Suprapubic skin (tissue), 4 donors: ENCODE data around the gene CCNB2. TPM values are rescaled to one million over a fixed set of nuclear protein-coding genes. Genes with fewer than 3 reads are reported as not detected.

Experiments used
- DNase-seq, 2 donors: peaks; one replicate each; pipeline ENCODE4 v3.0.0-alpha.2; 2019; ENCODE audit warnings: low spot score in 2 of 2
- H3K27ac ChIP-seq: fragments of 200-600 bp; sonication (generic); one replicate; pipeline ENCODE4 v1.5.1; 2019
- H3K27me3 ChIP-seq: fragments of 200-600 bp; sonication (generic); one replicate; pipeline ENCODE4 v1.5.1; 2019
- H3K36me3 ChIP-seq: fragments of 200-600 bp; sonication (generic); one replicate; pipeline ENCODE4 v1.5.1; 2019
- H3K4me1 ChIP-seq: fragments of 200-600 bp; sonication (generic); one replicate; pipeline ENCODE4 v1.5.1; 2019
- H3K4me3 ChIP-seq: fragments of 200-600 bp; sonication (generic); one replicate; pipeline ENCODE4 v1.5.1; 2019; ENCODE audit warnings: mild to moderate bottlenecking
- H3K9me3 ChIP-seq: fragments of 200-600 bp; sonication (generic); one replicate; pipeline ENCODE4 v1.5.1; 2019
- CTCF ChIP-seq, 2 donors: fragments of 200-600 bp in 1 of 2; fragments of 450-650 bp in 1 of 2; sonication (generic) in 1 of 2; IDR thresholded peaks; one replicate each; pipeline ENCODE4 v1.5.1; 2016 to 2019; ENCODE audit warnings: antibody characterized with exemption in 2 of 2, mild to moderate bottlenecking in 1 of 2, moderate library complexity in 1 of 2
- EP300 ChIP-seq: sonication (generic); formaldehyde crosslinking; IDR thresholded peaks from one replicate; pipeline ENCODE4 v1.6.1; 2017; ENCODE audit warnings: antibody characterized with exemption
- POLR2A ChIP-seq, 2 donors: fragments of 450-650 bp; IDR thresholded peaks; one replicate each; pipeline ENCODE4 v1.6.1; 2017; ENCODE audit warnings: antibody characterized with exemption in 2 of 2, mild to moderate bottlenecking in 2 of 2, moderate library complexity in 2 of 2
- POLR2AphosphoS5 ChIP-seq, 3 donors: sonication (generic); formaldehyde crosslinking; IDR thresholded peaks; one replicate each; pipeline ENCODE4 v1.6.1; 2017; ENCODE audit warnings: antibody characterized with exemption in 3 of 3
- WGBS: methylation state at CpG from one replicate; pipeline ENCODE4 v1.1.5; 2018; 5-methylcytosine and 5-hydroxymethylcytosine counted together
- total RNA-seq, 4 donors: library from RNA; depleted of rRNA; stranded (reverse); fragments of >200 nt; gene quantifications; one replicate each; pipeline ENCODE4 v1.1.0, GENCODE V29; 2016

Gene CCNB2
- total RNA-seq, 4 donors from 2014 or later, result 8.6 to 17.7 (median 11.8) TPM

- DNase-seq, result no peak
- H3K4me1 ChIP-seq, result peaks cover 19% of the 10 kb centered on the region
- peak overlapping the region; percentile 73 for H3K27ac ChIP-seq
- no peaks in the 10 kb centered on the region for H3K27me3 ChIP-seq
- no peak overlapping the region for H3K4me3 ChIP-seq
- H3K9me3 ChIP-seq, result no peaks in the 10 kb centered on the region
- WGBS, result 98% methylated on average over 5 of the region's 5 CpGs
- TF ChIP-seq EP300 (no peak), CTCF (IDR thresholded peaks at IDR 0.05) (no peak), POLR2A (IDR thresholded peaks at IDR 0.05) (no peak), POLR2AphosphoS5 (IDR thresholded peaks at IDR 0.05) (no peak)
- H3K36me3 ChIP-seq, result peaks cover 63% of the 10 kb centered on the region
Observed at GRCh38 chr15:59157396-59157795, 52.5 kb downstream of the CCNB2 start.

- 72% methylated on average over 9 of the region's 9 CpGs for WGBS
- peak overlapping the region; percentile 73 for H3K27ac ChIP-seq
- H3K4me3 ChIP-seq, result no peak overlapping the region
- TF ChIP-seq POLR2A (IDR thresholded peaks at IDR 0.05) (no peak), POLR2AphosphoS5 (IDR thresholded peaks at IDR 0.05) (no peak), CTCF (IDR thresholded peaks at IDR 0.05) (no peak), EP300 (no peak)
- H3K36me3 ChIP-seq, result peaks cover 57% of the 10 kb centered on the region
- DNase-seq, result no peak
- H3K27me3 ChIP-seq, result no peaks in the 10 kb centered on the region
- H3K4me1 ChIP-seq, result peaks cover 19% of the 10 kb centered on the region
- H3K9me3 ChIP-seq, result no peaks in the 10 kb centered on the region
Observed at GRCh38 chr15:59157840-59158700, 53.1 kb downstream of the CCNB2 start.

- no peak overlapping the region for H3K4me3 ChIP-seq
- WGBS, result 52% methylated on average over 7 of the region's 7 CpGs
- peaks cover 51% of the 10 kb centered on the region for H3K36me3 ChIP-seq
- peak overlapping the region; percentile 73 for H3K27ac ChIP-seq
- no peak for DNase-seq
- TF ChIP-seq CTCF (IDR thresholded peaks at IDR 0.05), result no peak
- TF ChIP-seq POLR2A (IDR thresholded peaks at IDR 0.05), result no peak
- TF ChIP-seq POLR2AphosphoS5 (IDR thresholded peaks at IDR 0.05), result no peak
- no peak for TF ChIP-seq EP300
- H3K4me1 ChIP-seq, result peaks cover 19% of the 10 kb centered on the region
- H3K27me3 ChIP-seq, result no peaks in the 10 kb centered on the region
- H3K9me3 ChIP-seq, result no peaks in the 10 kb centered on the region
Observed at GRCh38 chr15:59158701-59159034, 53.7 kb downstream of the CCNB2 start.

- Histone ChIP-seq H3K36me3 (peaks cover 47% of the 10 kb centered on the region), H3K27ac (peak overlapping the region; percentile 73)
Observed at GRCh38 chr15:59159210-59159609, 54.3 kb downstream of the CCNB2 start.

More at GRCh38 chr15:59159210-59159609, 54.3 kb downstream of the CCNB2 start:
- DNase-seq, result no peak
- 81% methylated on average over 9 of the region's 9 CpGs for WGBS
- H3K27me3 ChIP-seq, result no peaks in the 10 kb centered on the region
- H3K4me1 ChIP-seq, result peaks cover 19% of the 10 kb centered on the region
- no peaks in the 10 kb centered on the region for H3K9me3 ChIP-seq
- no peak overlapping the region for H3K4me3 ChIP-seq
- TF ChIP-seq POLR2AphosphoS5 (IDR thresholded peaks at IDR 0.05) (no peak), POLR2A (IDR thresholded peaks at IDR 0.05) (no peak), CTCF (IDR thresholded peaks at IDR 0.05) (no peak), EP300 (no peak)
